SK-N-MC (cell line): ENCODE results near the gene DSP.

Source experiments
- EZH2 ChIP-seq: fragments of 200-600 bp; sonication (generic); IDR thresholded peaks from one replicate; pipeline ENCODE4 v1.6.1; 2017; ENCODE audit warnings: antibody characterized with exemption
- POLR2AphosphoS5 ChIP-seq: IDR thresholded peaks from 2 replicates; pipeline ENCODE4 v1.6.1; 2012; ENCODE audit warnings: mild to moderate bottlenecking, low read depth, low read length, borderline replicate concordance

GRCh38 chr6:7518877-7519276 is 22.6 kb upstream of the DSP start:
- TF ChIP-seq EZH2 (no peak), POLR2AphosphoS5 (no peak)
